PFSK-1 (cell line): Measurements from ENCODE around the gene GPC6.

Source experiments
- FOXP2 ChIP-seq: optimal IDR thresholded peaks from 2 replicates; pipeline ENCODE3; 2011; ENCODE audit warnings: borderline replicate concordance, control low read depth, inconsistent platforms; ENCODE audit not compliant: insufficient read depth; ENCODE audit errors: extremely low read length, extremely low read depth
- POLR2AphosphoS5 ChIP-seq: IDR thresholded peaks from 2 replicates; pipeline ENCODE4 v1.6.1; 2012; ENCODE audit warnings: low read depth, mild to moderate bottlenecking, control low read depth, low read length, moderate library complexity
- SIN3A ChIP-seq: IDR thresholded peaks from 2 replicates; pipeline ENCODE4 v1.6.1; 2012; ENCODE audit warnings: mild to moderate bottlenecking, low read length, moderate library complexity, borderline replicate concordance; ENCODE audit not compliant: insufficient read depth
- TAF1 ChIP-seq: IDR thresholded peaks from 2 replicates; pipeline ENCODE4 v1.6.1; 2012; ENCODE audit warnings: low read length, control low read depth, borderline replicate concordance; ENCODE audit not compliant: insufficient read depth
- TF ChIP-seq, protein P1 (sequence below), 2 experiments: IDR thresholded peaks; 2 replicates each; pipeline versions ENCODE4 v1.6.1 to v1.8.0; 2011 to 2012; ENCODE audit warnings: low read depth in 2 of 2, low read length in 2 of 2, control low read depth in 1 of 2, inconsistent platforms in 1 of 2, mild to moderate bottlenecking in 1 of 2, moderate library complexity in 1 of 2; ENCODE audit not compliant: insufficient read depth in 1 of 2

DNA sequence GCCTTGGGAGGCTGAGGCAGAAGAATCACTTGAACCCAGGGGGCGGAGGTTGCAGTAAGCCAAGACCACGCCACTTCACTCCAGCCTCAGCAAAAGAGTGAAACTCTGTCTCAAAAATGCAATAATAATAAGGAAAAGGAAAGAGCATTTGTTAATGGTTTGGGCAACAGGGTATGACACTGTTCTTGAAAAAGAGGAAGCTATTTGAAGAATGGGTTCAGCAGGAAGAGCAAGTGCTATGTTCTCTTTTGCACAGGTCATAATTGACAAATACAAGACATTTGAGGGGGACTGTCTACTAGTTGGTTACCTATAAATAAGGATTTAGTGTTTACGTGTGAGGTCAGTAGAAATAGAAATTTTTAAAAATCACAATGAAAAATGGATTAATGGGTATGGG is 1034.6 kb downstream of the GPC6 start:
- TF ChIP-seq, protein P1, sequence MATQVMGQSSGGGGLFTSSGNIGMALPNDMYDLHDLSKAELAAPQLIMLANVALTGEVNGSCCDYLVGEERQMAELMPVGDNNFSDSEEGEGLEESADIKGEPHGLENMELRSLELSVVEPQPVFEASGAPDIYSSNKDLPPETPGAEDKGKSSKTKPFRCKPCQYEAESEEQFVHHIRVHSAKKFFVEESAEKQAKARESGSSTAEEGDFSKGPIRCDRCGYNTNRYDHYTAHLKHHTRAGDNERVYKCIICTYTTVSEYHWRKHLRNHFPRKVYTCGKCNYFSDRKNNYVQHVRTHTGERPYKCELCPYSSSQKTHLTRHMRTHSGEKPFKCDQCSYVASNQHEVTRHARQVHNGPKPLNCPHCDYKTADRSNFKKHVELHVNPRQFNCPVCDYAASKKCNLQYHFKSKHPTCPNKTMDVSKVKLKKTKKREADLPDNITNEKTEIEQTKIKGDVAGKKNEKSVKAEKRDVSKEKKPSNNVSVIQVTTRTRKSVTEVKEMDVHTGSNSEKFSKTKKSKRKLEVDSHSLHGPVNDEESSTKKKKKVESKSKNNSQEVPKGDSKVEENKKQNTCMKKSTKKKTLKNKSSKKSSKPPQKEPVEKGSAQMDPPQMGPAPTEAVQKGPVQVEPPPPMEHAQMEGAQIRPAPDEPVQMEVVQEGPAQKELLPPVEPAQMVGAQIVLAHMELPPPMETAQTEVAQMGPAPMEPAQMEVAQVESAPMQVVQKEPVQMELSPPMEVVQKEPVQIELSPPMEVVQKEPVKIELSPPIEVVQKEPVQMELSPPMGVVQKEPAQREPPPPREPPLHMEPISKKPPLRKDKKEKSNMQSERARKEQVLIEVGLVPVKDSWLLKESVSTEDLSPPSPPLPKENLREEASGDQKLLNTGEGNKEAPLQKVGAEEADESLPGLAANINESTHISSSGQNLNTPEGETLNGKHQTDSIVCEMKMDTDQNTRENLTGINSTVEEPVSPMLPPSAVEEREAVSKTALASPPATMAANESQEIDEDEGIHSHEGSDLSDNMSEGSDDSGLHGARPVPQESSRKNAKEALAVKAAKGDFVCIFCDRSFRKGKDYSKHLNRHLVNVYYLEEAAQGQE (IDR thresholded peaks at IDR 0.05; ENCODE audit: insufficient read depth in 1 of 2, low read depth in 2 of 2, low read length in 2 of 2), result no peak
- no peak for TF ChIP-seq POLR2AphosphoS5
- TF ChIP-seq TAF1, result no peak
- no peak for TF ChIP-seq SIN3A
- no peak for TF ChIP-seq FOXP2
